ENCODE data around the gene VRK2. TPM values are rescaled to one million over a fixed set of nuclear protein-coding genes. Genes with fewer than 3 reads are reported as not detected.

The VRK2 gene
- total RNA-seq, 1 donor = 22.1 TPM

DNA sequence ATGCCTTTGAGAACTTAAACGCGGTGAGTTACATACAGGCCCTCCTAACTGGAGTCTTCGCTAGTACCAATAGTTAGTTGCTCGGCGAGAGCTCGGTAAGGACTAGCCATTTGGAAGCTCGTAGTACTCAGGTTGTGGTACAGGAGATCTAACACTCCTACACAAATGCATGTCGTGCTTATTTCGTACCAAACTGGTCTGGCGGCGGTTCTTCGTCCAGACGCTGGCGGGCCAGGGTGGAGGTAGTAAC, 346 bp upstream of the VRK2 start:
- H3K9me3 ChIP-seq (ENCODE audit: low read depth, low read length) = no peaks in the 10 kb centered on the region
- no peaks in the 10 kb centered on the region for H3K27me3 ChIP-seq (ENCODE audit: insufficient read depth, low read length)
- H3K4me3 ChIP-seq (ENCODE audit: insufficient read depth, low read length) = peak overlapping the region; percentile 83
- H3K4me2 ChIP-seq (ENCODE audit: insufficient read depth, low read length) = peak overlapping the region; percentile 91
- DNase-seq (ENCODE audit: insufficient read length, low spot score, missing footprints) = no peak
- peak overlapping the region; percentile 98 for H2AFZ ChIP-seq (ENCODE audit: low read length)
- H3K4me1 ChIP-seq (ENCODE audit: insufficient read depth, low read length) = peaks cover 16% of the 10 kb centered on the region
- no peaks in the 10 kb centered on the region for H4K20me1 ChIP-seq (ENCODE audit: insufficient read depth, low read length)
- no peaks in the 10 kb centered on the region for H3K36me3 ChIP-seq (ENCODE audit: insufficient read depth, low read length)
- H3K27ac ChIP-seq (ENCODE audit: low read depth, low read length) = peak overlapping the region; percentile 78
- peaks cover 17% of the 10 kb centered on the region for H3K79me2 ChIP-seq (ENCODE audit: insufficient read depth, low read length)
- TF ChIP-seq, protein P1, sequence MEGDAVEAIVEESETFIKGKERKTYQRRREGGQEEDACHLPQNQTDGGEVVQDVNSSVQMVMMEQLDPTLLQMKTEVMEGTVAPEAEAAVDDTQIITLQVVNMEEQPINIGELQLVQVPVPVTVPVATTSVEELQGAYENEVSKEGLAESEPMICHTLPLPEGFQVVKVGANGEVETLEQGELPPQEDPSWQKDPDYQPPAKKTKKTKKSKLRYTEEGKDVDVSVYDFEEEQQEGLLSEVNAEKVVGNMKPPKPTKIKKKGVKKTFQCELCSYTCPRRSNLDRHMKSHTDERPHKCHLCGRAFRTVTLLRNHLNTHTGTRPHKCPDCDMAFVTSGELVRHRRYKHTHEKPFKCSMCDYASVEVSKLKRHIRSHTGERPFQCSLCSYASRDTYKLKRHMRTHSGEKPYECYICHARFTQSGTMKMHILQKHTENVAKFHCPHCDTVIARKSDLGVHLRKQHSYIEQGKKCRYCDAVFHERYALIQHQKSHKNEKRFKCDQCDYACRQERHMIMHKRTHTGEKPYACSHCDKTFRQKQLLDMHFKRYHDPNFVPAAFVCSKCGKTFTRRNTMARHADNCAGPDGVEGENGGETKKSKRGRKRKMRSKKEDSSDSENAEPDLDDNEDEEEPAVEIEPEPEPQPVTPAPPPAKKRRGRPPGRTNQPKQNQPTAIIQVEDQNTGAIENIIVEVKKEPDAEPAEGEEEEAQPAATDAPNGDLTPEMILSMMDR (IDR thresholded peaks at IDR 0.05; ENCODE audit: extremely low read depth, low read depth, low read length) = no peak

GRCh38 chr2:58047373-58047935, 848 bp downstream of the VRK2 start:
- Histone ChIP-seq H3K4me2 (ENCODE audit: insufficient read depth, low read length) (peak overlapping the region; percentile 91), H3K4me1 (ENCODE audit: insufficient read depth, low read length) (peaks cover 12% of the 10 kb centered on the region), H3K27me3 (ENCODE audit: insufficient read depth, low read length) (no peaks in the 10 kb centered on the region), H4K20me1 (ENCODE audit: insufficient read depth, low read length) (no peaks in the 10 kb centered on the region), H3K4me3 (ENCODE audit: insufficient read depth, low read length) (peak overlapping the region; percentile 83), H3K79me2 (ENCODE audit: insufficient read depth, low read length) (peaks cover 17% of the 10 kb centered on the region), H2AFZ (ENCODE audit: low read length) (peak overlapping the region; percentile 98), H3K27ac (ENCODE audit: low read depth, low read length) (peak overlapping the region; percentile 78), H3K9me3 (ENCODE audit: low read depth, low read length) (no peaks in the 10 kb centered on the region), H3K36me3 (ENCODE audit: insufficient read depth, low read length) (no peaks in the 10 kb centered on the region)
- TF ChIP-seq, protein P1 (IDR thresholded peaks at IDR 0.05; ENCODE audit: extremely low read depth, low read depth, low read length) = no peak
- DNase-seq (ENCODE audit: insufficient read length, low spot score, missing footprints) = peak; percentile 31

GRCh38 chr2:58047961-58048360, 1.4 kb downstream of the VRK2 start:
- H3K4me2 ChIP-seq (ENCODE audit: insufficient read depth, low read length) = peak overlapping the region; percentile 91
- H2AFZ ChIP-seq (ENCODE audit: low read length) = peak overlapping the region; percentile 1
- H3K27ac ChIP-seq (ENCODE audit: low read depth, low read length) = no peak overlapping the region
- TF ChIP-seq, protein P1 (IDR thresholded peaks at IDR 0.05; ENCODE audit: extremely low read depth, low read depth, low read length) = no peak
- H3K4me1 ChIP-seq (ENCODE audit: insufficient read depth, low read length) = peaks cover 8% of the 10 kb centered on the region
- H3K36me3 ChIP-seq (ENCODE audit: insufficient read depth, low read length) = no peaks in the 10 kb centered on the region
- no peaks in the 10 kb centered on the region for H4K20me1 ChIP-seq (ENCODE audit: insufficient read depth, low read length)
- no peaks in the 10 kb centered on the region for H3K9me3 ChIP-seq (ENCODE audit: low read depth, low read length)
- no peaks in the 10 kb centered on the region for H3K27me3 ChIP-seq (ENCODE audit: insufficient read depth, low read length)
- DNase-seq (ENCODE audit: insufficient read length, low spot score, missing footprints) = no peak
- no peak overlapping the region for H3K4me3 ChIP-seq (ENCODE audit: insufficient read depth, low read length)
- H3K79me2 ChIP-seq (ENCODE audit: insufficient read depth, low read length) = peaks cover 17% of the 10 kb centered on the region

DNA sequence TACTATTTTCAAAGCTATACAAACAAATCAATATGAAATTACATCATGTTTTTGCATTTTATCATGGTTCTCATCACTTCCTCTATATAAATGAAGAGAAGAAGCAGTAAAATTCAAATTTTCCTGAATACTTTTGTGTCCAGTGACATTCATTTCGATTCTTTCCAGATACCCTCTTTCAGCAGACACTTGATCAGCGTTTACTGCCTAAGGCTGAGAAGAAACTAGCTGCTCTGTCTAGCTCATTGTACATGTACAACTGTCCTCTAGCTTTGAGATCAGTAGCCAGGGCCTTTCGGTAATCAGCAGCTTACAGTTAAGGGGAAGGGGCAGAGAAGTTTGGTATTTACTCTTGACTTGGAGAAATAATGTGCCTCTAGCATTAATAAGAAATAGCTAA, 4.8 kb downstream of the VRK2 start:
- Histone ChIP-seq H3K79me2 (ENCODE audit: insufficient read depth, low read length) (peaks cover 14% of the 10 kb centered on the region), H4K20me1 (ENCODE audit: insufficient read depth, low read length) (no peaks in the 10 kb centered on the region), H3K36me3 (ENCODE audit: insufficient read depth, low read length) (no peaks in the 10 kb centered on the region), H3K27me3 (ENCODE audit: insufficient read depth, low read length) (no peaks in the 10 kb centered on the region), H3K27ac (ENCODE audit: low read depth, low read length) (no peak overlapping the region), H2AFZ (ENCODE audit: low read length) (no peak overlapping the region), H3K9me3 (ENCODE audit: low read depth, low read length) (no peaks in the 10 kb centered on the region), H3K4me3 (ENCODE audit: insufficient read depth, low read length) (no peak overlapping the region), H3K4me2 (ENCODE audit: insufficient read depth, low read length) (no peak overlapping the region), H3K4me1 (ENCODE audit: insufficient read depth, low read length) (peaks cover 3% of the 10 kb centered on the region)
- TF ChIP-seq, protein P1 (IDR thresholded peaks at IDR 0.05; ENCODE audit: extremely low read depth, low read depth, low read length) = no peak
- DNase-seq (ENCODE audit: insufficient read length, low spot score, missing footprints) = no peak

Measured in osteoblast (primary cell).